HG03175 (cell line): Measurements from ENCODE around the gene FARSA.
"Not testable (repeated sequence)": the region's sequence is repeated elsewhere in the genome, so short reads cannot be mapped to it uniquely, and the experiment has no call there.

Source experiments
- ATAC-seq: cut with Tn5 transposase; IDR thresholded peaks from one replicate; pipeline ENCODE4 v1.9.1; 2021; ENCODE audit warnings: mild to moderate bottlenecking, moderate library complexity; ENCODE audit not compliant: unreplicated experiment

The FARSA gene

GRCh38 chr19:12933287-12934072 is at the start of gene FARSA:
Gene FARSA (minus strand): TSS chr19:12933711. CDS start chr19:12933696, 15 bp downstream.
- peak; percentile 40 for ATAC-seq

- ATAC-seq = no peak
These were observed 49.6 kb upstream of the FARSA start for GRCh38 chr19:12983091-12983490.

- ATAC-seq = no peak
These were observed 49.1 kb upstream of the FARSA start for GRCh38 chr19:12982648-12983047.

GRCh38 chr19:12979974-12980373 is 46.5 kb upstream of the FARSA start:
- ATAC-seq = no peak

GRCh38 chr19:12976109-12976508 is 42.6 kb upstream of the FARSA start:
- not testable (repeated sequence) for ATAC-seq

- no peak for ATAC-seq
These were observed 41.8 kb upstream of the FARSA start for GRCh38 chr19:12975221-12975741.

- no peak for ATAC-seq
These were observed 41.0 kb upstream of the FARSA start for GRCh38 chr19:12974301-12975220.

GRCh38 chr19:12973236-12973635 is 39.7 kb upstream of the FARSA start:
- ATAC-seq = no peak

- no peak for ATAC-seq
These were observed 36.7 kb upstream of the FARSA start for GRCh38 chr19:12970070-12970820.

- no peak for ATAC-seq
These were observed 35.9 kb upstream of the FARSA start, which contains the start of gene DAND5 for GRCh38 chr19:12969292-12969988. Gene DAND5 (plus strand): TSS chr19:12969576. CDS start chr19:12969661, 85 bp downstream.

- ATAC-seq = no peak
These were observed 34.4 kb upstream of the FARSA start for GRCh38 chr19:12967907-12968306.

GRCh38 chr19:12965812-12966135 is 32.3 kb upstream of the FARSA start:
- no peak for ATAC-seq

GRCh38 chr19:12965017-12965811 is 31.7 kb upstream of the FARSA start:
- peak; percentile 78 for ATAC-seq

- ATAC-seq = no peak
These were observed 26.0 kb upstream of the FARSA start for GRCh38 chr19:12959481-12959880.

GRCh38 chr19:12957389-12957952 is 24.0 kb upstream of the FARSA start:
- ATAC-seq = not testable (repeated sequence)

- peak; percentile 71 for ATAC-seq
These were observed 23.2 kb upstream of the FARSA start, which contains the start of gene GADD45GIP1 for GRCh38 chr19:12956446-12957388. Gene GADD45GIP1 (minus strand): TSS chr19:12957223. CDS start chr19:12957212, 11 bp downstream.

GRCh38 chr19:12955996-12956395 is 22.5 kb upstream of the FARSA start:
- no peak for ATAC-seq

GRCh38 chr19:12955575-12955974 is 22.1 kb upstream of the FARSA start:
- not testable (repeated sequence) for ATAC-seq
